H1 (cell line): ENCODE measurements around the gene PPARGC1A. TPM values are rescaled to one million over a fixed set of nuclear protein-coding genes. Genes with fewer than 3 reads are reported as not detected.

ENCODE experiments used
- CTCF ChIA-PET: fragments of 300-600 bp; sonication (Branson Sonifier 250); formaldehyde crosslinking; loops from one replicate; lab custom pipeline; 2021; ENCODE audit not compliant: partially characterized antibody; lab: Charles Lee
- POLR2A ChIA-PET: fragments of 300-600 bp; sonication (Branson Sonifier 250); formaldehyde crosslinking; loops from one replicate; lab custom pipeline; 2021; ENCODE audit warnings: inconsistent platforms; ENCODE audit not compliant: partially characterized antibody; lab: Charles Lee
- DNase-seq, 2 experiments: peaks; one replicate each; pipeline versions ENCODE4 v3.0.0 to v3.0.0-alpha.2; 2010 to 2022; ENCODE audit warnings: low spot score in 2 of 2, low read depth in 1 of 2, mixed read lengths in 1 of 2
- FAIRE-seq: peaks from 2 replicates; lab custom pipeline; 2011; peaks lifted over from hg19 to GRCh38; lab: Jason Lieb, UNC
- H2AFZ ChIP-seq: 2 replicates; pipeline ENCODE4 v1.8.1; 2012; ENCODE audit warnings: low read length, inconsistent platforms
- H2AK5ac ChIP-seq: 2 replicates; pipeline ENCODE4 v1.6.1; 2013; ENCODE audit warnings: low read depth, low read length
- H2BK120ac ChIP-seq: replicated peaks from 2 replicates; pipeline ENCODE3; 2013; ENCODE audit warnings: low read depth, low read length, inconsistent platforms
- H2BK12ac ChIP-seq: 2 replicates; pipeline ENCODE4 v1.6.1; 2013; ENCODE audit warnings: low read depth, low read length
- H2BK15ac ChIP-seq: 2 replicates; pipeline ENCODE4 v1.6.1; 2013; ENCODE audit warnings: low read length
- H2BK20ac ChIP-seq: 2 replicates; pipeline ENCODE4 v1.6.1; 2013; ENCODE audit warnings: low read length
- H2BK5ac ChIP-seq: 2 replicates; pipeline ENCODE4 v1.6.1; 2013; ENCODE audit warnings: low read depth, low read length
- H3K14ac ChIP-seq: 2 replicates; pipeline ENCODE4 v1.6.1; 2013; ENCODE audit warnings: inconsistent platforms; ENCODE audit not compliant: insufficient read length
- H3K18ac ChIP-seq: 2 replicates; pipeline ENCODE4 v1.6.1; 2013; ENCODE audit warnings: low read length; ENCODE audit errors: extremely low read depth
- H3K23ac ChIP-seq: 2 replicates; pipeline ENCODE4 v1.6.1; 2013; ENCODE audit warnings: inconsistent platforms; ENCODE audit not compliant: insufficient read length
- H3K23me2 ChIP-seq: 2 replicates; pipeline ENCODE4 v1.6.1; 2013; ENCODE audit warnings: low read depth, low read length
- H3K27ac ChIP-seq: 2 replicates; pipeline ENCODE4 v1.6.1; 2011; ENCODE audit warnings: low read depth, low read length, inconsistent platforms
- H3K27me3 ChIP-seq, 4 experiments: replicated peaks in 1 of 4; 1 replicate in 1 of 4; 2 replicates in 3 of 4; pipeline versions ENCODE4 v1.6.1 to v1.8.1; 2011 to 2013; ENCODE audit warnings: low read length in 3 of 4, mild to moderate bottlenecking in 3 of 4, inconsistent platforms in 2 of 4, mixed read lengths in 2 of 4, moderate library complexity in 1 of 4; ENCODE audit not compliant: control insufficient read depth in 3 of 4, insufficient read depth in 3 of 4; ENCODE audit errors: extremely low read depth in 1 of 4
- H3K36me3 ChIP-seq, 4 experiments: 2 replicates each; pipeline versions ENCODE4 v1.6.1 to v1.8.1; 2011 to 2013; ENCODE audit warnings: mild to moderate bottlenecking in 4 of 4, low read length in 3 of 4, moderate library complexity in 2 of 4, control low read depth in 1 of 4, inconsistent platforms in 1 of 4; ENCODE audit not compliant: insufficient read depth in 4 of 4, control insufficient read depth in 2 of 4
- H3K4ac ChIP-seq: replicated peaks from 2 replicates; pipeline ENCODE3; 2013; ENCODE audit warnings: low read length, low read depth, mixed read lengths, inconsistent platforms; ENCODE audit not compliant: insufficient read length
- H3K4me1 ChIP-seq, 4 experiments: replicated peaks in 1 of 4; 1 replicate in 1 of 4; 2 replicates in 3 of 4; pipeline versions ENCODE4 v1.6.1 to v1.8.1; 2011 to 2013; ENCODE audit warnings: low read length in 3 of 4, inconsistent platforms in 2 of 4, mixed read lengths in 1 of 4; ENCODE audit not compliant: insufficient read depth in 4 of 4, control insufficient read depth in 3 of 4
- H3K4me2 ChIP-seq, 2 experiments: 2 replicates each; pipeline versions ENCODE4 v1.6.1 to v1.8.1; 2011 to 2013; ENCODE audit warnings: low read depth in 2 of 2, low read length in 2 of 2, control low read depth in 1 of 2, inconsistent platforms in 1 of 2, mild to moderate bottlenecking in 1 of 2; ENCODE audit not compliant: insufficient read depth in 1 of 2
- H3K4me3 ChIP-seq, 4 experiments: fragments of 200-600, 300-600 bp in 1 of 4; sonication (generic), shearing (Covaris generic), sonication (Bioruptor Twin) in 1 of 4; 2 replicates each; pipeline versions ENCODE4 v1.5.1 to v1.8.1; 2011 to 2016; ENCODE audit warnings: low read length in 4 of 4, low read depth in 3 of 4, control low read depth in 2 of 4, inconsistent platforms in 2 of 4, mild to moderate bottlenecking in 2 of 4, mixed read lengths in 1 of 4, moderate library complexity in 1 of 4; ENCODE audit not compliant: insufficient read depth in 2 of 4; ENCODE audit errors: extremely low read depth in 1 of 4
- H3K56ac ChIP-seq: replicated peaks from 2 replicates; pipeline ENCODE3; 2013; ENCODE audit warnings: low read depth, mild to moderate bottlenecking, mixed read lengths, low read length, inconsistent platforms; ENCODE audit not compliant: insufficient read length
- H3K79me1 ChIP-seq: 2 replicates; pipeline ENCODE4 v1.6.1; 2013; ENCODE audit warnings: low read depth, low read length, control low read depth
- H3K79me2 ChIP-seq, 2 experiments: 2 replicates each; pipeline versions ENCODE4 v1.6.1 to v1.8.1; 2012 to 2013; ENCODE audit warnings: low read length in 2 of 2, mild to moderate bottlenecking in 2 of 2, inconsistent platforms in 1 of 2; ENCODE audit not compliant: insufficient read depth in 2 of 2, control insufficient read depth in 1 of 2
- H3K9ac ChIP-seq, 4 experiments: replicated peaks in 1 of 4; 1 replicate in 1 of 4; 2 replicates in 3 of 4; pipeline versions ENCODE4 v1.6.1 to v1.8.1; 2011 to 2013; ENCODE audit warnings: low read depth in 3 of 4, low read length in 3 of 4, control low read depth in 2 of 4, mild to moderate bottlenecking in 2 of 4, moderate library complexity in 2 of 4, inconsistent platforms in 1 of 4; ENCODE audit errors: extremely low read depth in 1 of 4
- H3K9me3 ChIP-seq, 2 experiments: 2 replicates each; pipeline versions ENCODE4 v1.6.1 to v1.8.1; 2012 to 2013; ENCODE audit warnings: mild to moderate bottlenecking in 2 of 2, moderate library complexity in 2 of 2, control low read depth in 1 of 2, inconsistent platforms in 1 of 2, low read depth in 1 of 2, low read length in 1 of 2, mixed read lengths in 1 of 2; ENCODE audit not compliant: insufficient read depth in 2 of 2
- H4K20me1 ChIP-seq, 2 experiments: replicated peaks in 1 of 2; 2 replicates each; pipeline versions ENCODE3 to v1.8.1; 2011 to 2013; ENCODE audit warnings: inconsistent platforms in 2 of 2, low read length in 2 of 2, mild to moderate bottlenecking in 1 of 2; ENCODE audit not compliant: insufficient read depth in 2 of 2, control insufficient read depth in 1 of 2
- H4K5ac ChIP-seq: 2 replicates; pipeline ENCODE4 v1.6.1; 2013; ENCODE audit warnings: low read length, low read depth, mixed read lengths, inconsistent platforms; ENCODE audit not compliant: insufficient read length
- H4K8ac ChIP-seq: 2 replicates; pipeline ENCODE4 v1.8.0; 2013; ENCODE audit warnings: mild to moderate bottlenecking, moderate library complexity, low read length, inconsistent platforms; ENCODE audit not compliant: insufficient read depth; ENCODE audit errors: extremely low read depth
- H4K91ac ChIP-seq: replicated peaks from 2 replicates; pipeline ENCODE3; 2013; ENCODE audit warnings: low read length, mixed read lengths, inconsistent platforms; ENCODE audit not compliant: insufficient read length
- ASH2L ChIP-seq: fragments of 200-600, 300-600 bp; sonication (generic); IDR thresholded peaks from one replicate; pipeline ENCODE4 v1.7.1; 2017; ENCODE audit warnings: low read length
- CTCF ChIP-seq, 3 experiments: IDR thresholded peaks; 1 replicate in 2 of 3; 2 replicates in 1 of 3; pipeline versions ENCODE4 v1.5.1 to v1.6.1; 2011; ENCODE audit warnings: low read length in 3 of 3, mild to moderate bottlenecking in 3 of 3, inconsistent platforms in 2 of 3, low read depth in 1 of 3, moderate library complexity in 1 of 3; ENCODE audit not compliant: insufficient read depth in 1 of 3; ENCODE audit errors: control extremely low read depth in 1 of 3
- HDAC6 ChIP-seq: IDR thresholded peaks from one replicate; pipeline ENCODE4 v1.7.1; 2012; ENCODE audit warnings: low read depth, mild to moderate bottlenecking, inconsistent platforms, low read length, moderate library complexity
- MAX ChIP-seq: IDR thresholded peaks from 2 replicates; pipeline ENCODE4 v1.6.1; 2012; ENCODE audit warnings: inconsistent platforms
- NRF1 ChIP-seq: IDR thresholded peaks from 2 replicates; pipeline ENCODE4 v1.6.1; 2011; ENCODE audit warnings: mild to moderate bottlenecking, low read depth, low read length, improper control_type of control experiment
- POLR2AphosphoS5 ChIP-seq: IDR thresholded peaks from 2 replicates; pipeline ENCODE4 v1.6.1; 2011; ENCODE audit warnings: low read depth, low read length
- RAD21 ChIP-seq, 2 experiments: IDR thresholded peaks in 1 of 2; conservative IDR thresholded peaks in 1 of 2; 2 replicates each; pipeline ENCODE4 v1.6.1; 2011; ENCODE audit warnings: low read depth in 2 of 2, low read length in 2 of 2, improper control_type of control experiment in 1 of 2, inconsistent platforms in 1 of 2, mild to moderate bottlenecking in 1 of 2, moderate library complexity in 1 of 2
- RBBP5 ChIP-seq: IDR thresholded peaks from 2 replicates; pipeline ENCODE4 v1.7.1; 2012; ENCODE audit warnings: low read depth, mild to moderate bottlenecking, inconsistent platforms, low read length, moderate library complexity, borderline replicate concordance
- RXRA ChIP-seq: IDR thresholded peaks from 2 replicates; pipeline ENCODE4 v1.6.1; 2011; ENCODE audit warnings: low read depth, mild to moderate bottlenecking, low read length, moderate library complexity; ENCODE audit not compliant: insufficient read depth
- WGBS, 2 experiments: shearing (Covaris generic) in 1 of 2; methylation state at CpG; one replicate each; pipeline versions ENCODE4 v1.1.6 to v1.1.7; 2013 to 2015; ENCODE audit warnings: low lambda C conversion rate in 2 of 2, mixed read lengths in 2 of 2, inconsistent platforms in 1 of 2, low coverage in 1 of 2, missing lambda C conversion rate in 1 of 2; ENCODE audit not compliant: insufficient replicate concordance in 2 of 2, insufficient coverage in 1 of 2, insufficient read length in 1 of 2; ENCODE audit errors: extremely low coverage in 1 of 2, missing lambda C conversion rate in 1 of 2; 5-methylcytosine and 5-hydroxymethylcytosine counted together
- polyA plus RNA-seq, 7 experiments: library from polyadenylated mRNA; depleted of rRNA in 3 of 7; stranded (reverse) in 5 of 7; unstranded in 2 of 7; fragments of >200 nt in 5 of 7; fragments of 200-250 nt in 2 of 7; gene quantifications; 1 replicate in 5 of 7; 2 replicates in 1 of 7; 4 replicates in 1 of 7; pipeline versions ENCODE4 v1.2.1 to v1.2.3, GENCODE V29; 2011 to 2013; ENCODE audit warnings: missing spikeins in 2 of 7, mixed read lengths in 2 of 7
- total RNA-seq: library from RNA; stranded (reverse); fragmentation: NEBNext Ultra II Directional; extraction: Animal tissue kit (Norgen Biotek cat#: 25700); gene quantifications from 2 replicates; pipeline ENCODE4 v1.2.1, GENCODE V29; 2021

Gene PPARGC1A
- total and polyA plus RNA-seq, 2 of the 8 experiments (the other 6 are each of a cell fraction or from before 2014, with no cell fraction given), result 0.54 to 1.4 TPM

- H2BK15ac ChIP-seq, result no peak overlapping the region
- no peak overlapping the region for H3K27ac ChIP-seq
- H3K4me3 ChIP-seq, result no peak overlapping the region
- H3K79me1 ChIP-seq, result no peaks in the 10 kb centered on the region
- H2AK5ac ChIP-seq, result no peak overlapping the region
- H3K9me3 ChIP-seq, result no peaks in the 10 kb centered on the region
- no peaks in the 10 kb centered on the region for H3K27me3 ChIP-seq
- POLR2A ChIA-PET, result no interaction called here
- no peak overlapping the region for H2BK5ac ChIP-seq
- H3K36me3 ChIP-seq, result no peaks in the 10 kb centered on the region
- H3K23me2 ChIP-seq, result no peaks in the 10 kb centered on the region
- H2BK12ac ChIP-seq, result no peak overlapping the region
- TF ChIP-seq MAX (no peak), RBBP5 (no peak), POLR2AphosphoS5 (no peak), HDAC6 (no peak), ASH2L (no peak), NRF1 (no peak), RXRA (no peak), RAD21 (IDR thresholded peaks at IDR 0.05 in 1 of 2, conservative IDR thresholded peaks at IDR 0.05 in 1 of 2; ENCODE audit: low read depth in 2 of 2, low read length in 2 of 2) (no peak), CTCF (IDR thresholded peaks at IDR 0.05; ENCODE audit: control extremely low read depth in 1 of 3, insufficient read depth in 1 of 3, low read depth in 1 of 3, low read length in 3 of 3) (no peak)
- no peak overlapping the region for H4K91ac ChIP-seq
- no peak overlapping the region for H2BK20ac ChIP-seq
- no peak overlapping the region for H3K14ac ChIP-seq
- no peaks in the 10 kb centered on the region for H4K20me1 ChIP-seq
- no peak overlapping the region for H4K8ac ChIP-seq
- H3K79me2 ChIP-seq, result no peaks in the 10 kb centered on the region
- no peak overlapping the region for H3K4ac ChIP-seq
- DNase-seq (no peak), FAIRE-seq (no peak)
- no peak overlapping the region for H3K56ac ChIP-seq
- H4K5ac ChIP-seq, result no peak overlapping the region
- no peak overlapping the region for H2AFZ ChIP-seq
- no peak overlapping the region for H3K4me2 ChIP-seq
- WGBS, 2 experiments, result 89% methylated on average over 2 of the region's 2 CpGs; no CpG with 5 or more reads in 1 of the 2 experiments
- H3K9ac ChIP-seq, result no peak overlapping the region
- no peaks in the 10 kb centered on the region for H3K4me1 ChIP-seq
- no peak overlapping the region for H3K18ac ChIP-seq
- H2BK120ac ChIP-seq, result no peak overlapping the region
- no peak overlapping the region for H3K23ac ChIP-seq
- CTCF ChIA-PET, result interaction anchor here (1.0 to 1.5 kb wide), 4 partner anchors 13 to 507 kb away, joined by 3 to 7 read pairs (median 4); no protein-coding TSS in a partner anchor
Observed at GRCh38 chr4:23911675-23912455, 22.0 kb upstream of the PPARGC1A start.
